ENCODE results near the gene IGF1. TPM values are rescaled to one million over a fixed set of nuclear protein-coding genes. Genes with fewer than 3 reads are reported as not detected.

IGF1 gene
- total RNA-seq, 1 experiment from 2014 or later: not detected

DNA sequence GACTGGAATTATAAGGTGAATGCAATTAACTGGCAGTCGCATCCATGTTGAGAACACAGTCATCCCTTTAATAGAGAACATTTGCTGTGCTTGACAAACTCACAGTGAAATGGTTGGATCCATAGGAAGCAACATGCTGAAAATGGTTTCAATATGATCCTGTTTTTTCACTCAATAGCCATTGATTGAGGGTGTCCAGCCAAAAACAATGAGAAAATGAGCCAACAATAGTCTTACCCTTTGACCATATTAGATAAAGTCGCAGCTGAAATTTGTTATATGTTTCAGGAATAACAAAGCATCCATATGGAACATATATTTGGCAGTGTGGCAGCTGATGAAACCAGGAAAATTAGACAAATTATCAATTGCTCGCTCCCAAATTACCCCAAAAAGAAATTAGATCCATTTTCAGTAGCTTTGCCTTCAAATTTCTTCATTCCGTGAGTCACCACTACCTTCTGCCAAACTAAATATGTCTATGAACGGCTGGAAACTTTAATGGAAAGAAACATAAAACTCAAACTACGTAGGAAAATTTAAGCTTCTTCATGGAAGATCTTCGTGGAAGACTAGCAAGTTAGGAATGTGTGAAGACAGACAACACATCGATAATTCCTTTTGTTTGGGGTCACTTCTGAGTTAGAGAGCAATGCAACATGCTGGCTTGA lies 17.4 kb downstream of the IGF1 start (continued):
- TF ChIP-seq ZNF671 (CRISPR knock-in tag; IDR thresholded peaks at IDR 0.05): no peak
- TF ChIP-seq, protein P1, sequence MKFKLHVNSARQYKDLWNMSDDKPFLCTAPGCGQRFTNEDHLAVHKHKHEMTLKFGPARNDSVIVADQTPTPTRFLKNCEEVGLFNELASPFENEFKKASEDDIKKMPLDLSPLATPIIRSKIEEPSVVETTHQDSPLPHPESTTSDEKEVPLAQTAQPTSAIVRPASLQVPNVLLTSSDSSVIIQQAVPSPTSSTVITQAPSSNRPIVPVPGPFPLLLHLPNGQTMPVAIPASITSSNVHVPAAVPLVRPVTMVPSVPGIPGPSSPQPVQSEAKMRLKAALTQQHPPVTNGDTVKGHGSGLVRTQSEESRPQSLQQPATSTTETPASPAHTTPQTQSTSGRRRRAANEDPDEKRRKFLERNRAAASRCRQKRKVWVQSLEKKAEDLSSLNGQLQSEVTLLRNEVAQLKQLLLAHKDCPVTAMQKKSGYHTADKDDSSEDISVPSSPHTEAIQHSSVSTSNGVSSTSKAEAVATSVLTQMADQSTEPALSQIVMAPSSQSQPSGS (CRISPR knock-in tag; IDR thresholded peaks at IDR 0.05; ENCODE audit: borderline replicate concordance, low read depth): no peak

DNA sequence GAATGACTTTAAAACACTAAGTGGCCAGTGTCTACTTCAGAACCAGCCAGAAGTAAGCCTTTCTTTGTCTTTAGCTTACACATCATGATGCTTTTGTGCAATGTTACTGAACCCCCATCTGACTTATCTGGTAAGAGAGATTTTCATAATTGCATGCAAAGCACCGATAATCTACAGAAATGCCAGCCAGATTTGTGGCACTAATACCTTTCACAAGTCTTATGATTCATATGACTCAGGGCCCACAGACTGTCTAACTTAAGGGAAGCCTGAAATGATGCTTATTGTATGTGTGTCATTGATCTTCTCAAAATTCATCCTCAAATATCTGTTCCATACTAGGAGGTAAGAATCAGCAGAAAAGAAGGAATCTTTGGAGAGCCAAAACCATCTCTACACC lies 18.0 kb downstream of the IGF1 start:
- no peak for ATAC-seq
- H3K27me3 Mint-ChIP-seq (ENCODE audit: low read depth): no peaks in the 10 kb centered on the region
- POLR2A ChIA-PET: no interaction called here

More for the DNA sequence above, 18.0 kb downstream of the IGF1 start:
- CTCF ChIA-PET: interaction anchor here (1.0 kb wide), 1 partner anchor 417 kb away, joined by 3 read pairs; no protein-coding TSS in a partner anchor
- Mint-ChIP-seq H3K36me3 (no peaks in the 10 kb centered on the region), H3K4me1 (peaks cover 27% of the 10 kb centered on the region), H3K4me3 (no peak overlapping the region), H3K9me3 (no peaks in the 10 kb centered on the region), H3K27ac (no peak overlapping the region)
- TF ChIP-seq GABPB1 (CRISPR knock-in tag; IDR thresholded peaks at IDR 0.05): no peak
- TF ChIP-seq, protein P2, sequence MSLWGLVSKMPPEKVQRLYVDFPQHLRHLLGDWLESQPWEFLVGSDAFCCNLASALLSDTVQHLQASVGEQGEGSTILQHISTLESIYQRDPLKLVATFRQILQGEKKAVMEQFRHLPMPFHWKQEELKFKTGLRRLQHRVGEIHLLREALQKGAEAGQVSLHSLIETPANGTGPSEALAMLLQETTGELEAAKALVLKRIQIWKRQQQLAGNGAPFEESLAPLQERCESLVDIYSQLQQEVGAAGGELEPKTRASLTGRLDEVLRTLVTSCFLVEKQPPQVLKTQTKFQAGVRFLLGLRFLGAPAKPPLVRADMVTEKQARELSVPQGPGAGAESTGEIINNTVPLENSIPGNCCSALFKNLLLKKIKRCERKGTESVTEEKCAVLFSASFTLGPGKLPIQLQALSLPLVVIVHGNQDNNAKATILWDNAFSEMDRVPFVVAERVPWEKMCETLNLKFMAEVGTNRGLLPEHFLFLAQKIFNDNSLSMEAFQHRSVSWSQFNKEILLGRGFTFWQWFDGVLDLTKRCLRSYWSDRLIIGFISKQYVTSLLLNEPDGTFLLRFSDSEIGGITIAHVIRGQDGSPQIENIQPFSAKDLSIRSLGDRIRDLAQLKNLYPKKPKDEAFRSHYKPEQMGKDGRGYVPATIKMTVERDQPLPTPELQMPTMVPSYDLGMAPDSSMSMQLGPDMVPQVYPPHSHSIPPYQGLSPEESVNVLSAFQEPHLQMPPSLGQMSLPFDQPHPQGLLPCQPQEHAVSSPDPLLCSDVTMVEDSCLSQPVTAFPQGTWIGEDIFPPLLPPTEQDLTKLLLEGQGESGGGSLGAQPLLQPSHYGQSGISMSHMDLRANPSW (CRISPR knock-in tag; conservative IDR thresholded peaks at IDR 0.05; ENCODE audit: low read depth): no peak
- TF ChIP-seq, protein P3, sequence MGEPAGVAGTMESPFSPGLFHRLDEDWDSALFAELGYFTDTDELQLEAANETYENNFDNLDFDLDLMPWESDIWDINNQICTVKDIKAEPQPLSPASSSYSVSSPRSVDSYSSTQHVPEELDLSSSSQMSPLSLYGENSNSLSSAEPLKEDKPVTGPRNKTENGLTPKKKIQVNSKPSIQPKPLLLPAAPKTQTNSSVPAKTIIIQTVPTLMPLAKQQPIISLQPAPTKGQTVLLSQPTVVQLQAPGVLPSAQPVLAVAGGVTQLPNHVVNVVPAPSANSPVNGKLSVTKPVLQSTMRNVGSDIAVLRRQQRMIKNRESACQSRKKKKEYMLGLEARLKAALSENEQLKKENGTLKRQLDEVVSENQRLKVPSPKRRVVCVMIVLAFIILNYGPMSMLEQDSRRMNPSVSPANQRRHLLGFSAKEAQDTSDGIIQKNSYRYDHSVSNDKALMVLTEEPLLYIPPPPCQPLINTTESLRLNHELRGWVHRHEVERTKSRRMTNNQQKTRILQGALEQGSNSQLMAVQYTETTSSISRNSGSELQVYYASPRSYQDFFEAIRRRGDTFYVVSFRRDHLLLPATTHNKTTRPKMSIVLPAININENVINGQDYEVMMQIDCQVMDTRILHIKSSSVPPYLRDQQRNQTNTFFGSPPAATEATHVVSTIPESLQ (CRISPR knock-in tag; IDR thresholded peaks at IDR 0.05): no peak
- TF ChIP-seq, protein P4, sequence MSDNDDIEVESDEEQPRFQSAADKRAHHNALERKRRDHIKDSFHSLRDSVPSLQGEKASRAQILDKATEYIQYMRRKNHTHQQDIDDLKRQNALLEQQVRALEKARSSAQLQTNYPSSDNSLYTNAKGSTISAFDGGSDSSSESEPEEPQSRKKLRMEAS (CRISPR knock-in tag; IDR thresholded peaks at IDR 0.05): no peak
- TF ChIP-seq ELF4 (CRISPR knock-in tag; IDR thresholded peaks at IDR 0.05; ENCODE audit: low read depth): no peak
- no peak for TF ChIP-seq JUN (CRISPR knock-in tag; IDR thresholded peaks at IDR 0.05)
- TF ChIP-seq TEAD4 (CRISPR knock-in tag; IDR thresholded peaks at IDR 0.05): no peak
- no peak for TF ChIP-seq ETV6 (CRISPR knock-in tag; IDR thresholded peaks at IDR 0.05)
- TF ChIP-seq, protein P5, sequence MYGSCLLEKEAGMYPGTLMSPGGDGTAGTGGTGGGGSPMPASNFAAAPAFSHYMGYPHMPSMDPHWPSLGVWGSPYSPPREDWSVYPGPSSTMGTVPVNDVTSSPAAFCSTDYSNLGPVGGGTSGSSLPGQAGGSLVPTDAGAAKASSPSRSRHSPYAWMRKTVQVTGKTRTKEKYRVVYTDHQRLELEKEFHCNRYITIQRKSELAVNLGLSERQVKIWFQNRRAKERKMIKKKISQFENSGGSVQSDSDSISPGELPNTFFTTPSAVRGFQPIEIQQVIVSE (CRISPR knock-in tag; IDR thresholded peaks at IDR 0.05; ENCODE audit: borderline replicate concordance): no peak
- no peak for TF ChIP-seq NFYB (CRISPR knock-in tag; conservative IDR thresholded peaks at IDR 0.05; ENCODE audit: low read depth)
- TF ChIP-seq, protein P6, sequence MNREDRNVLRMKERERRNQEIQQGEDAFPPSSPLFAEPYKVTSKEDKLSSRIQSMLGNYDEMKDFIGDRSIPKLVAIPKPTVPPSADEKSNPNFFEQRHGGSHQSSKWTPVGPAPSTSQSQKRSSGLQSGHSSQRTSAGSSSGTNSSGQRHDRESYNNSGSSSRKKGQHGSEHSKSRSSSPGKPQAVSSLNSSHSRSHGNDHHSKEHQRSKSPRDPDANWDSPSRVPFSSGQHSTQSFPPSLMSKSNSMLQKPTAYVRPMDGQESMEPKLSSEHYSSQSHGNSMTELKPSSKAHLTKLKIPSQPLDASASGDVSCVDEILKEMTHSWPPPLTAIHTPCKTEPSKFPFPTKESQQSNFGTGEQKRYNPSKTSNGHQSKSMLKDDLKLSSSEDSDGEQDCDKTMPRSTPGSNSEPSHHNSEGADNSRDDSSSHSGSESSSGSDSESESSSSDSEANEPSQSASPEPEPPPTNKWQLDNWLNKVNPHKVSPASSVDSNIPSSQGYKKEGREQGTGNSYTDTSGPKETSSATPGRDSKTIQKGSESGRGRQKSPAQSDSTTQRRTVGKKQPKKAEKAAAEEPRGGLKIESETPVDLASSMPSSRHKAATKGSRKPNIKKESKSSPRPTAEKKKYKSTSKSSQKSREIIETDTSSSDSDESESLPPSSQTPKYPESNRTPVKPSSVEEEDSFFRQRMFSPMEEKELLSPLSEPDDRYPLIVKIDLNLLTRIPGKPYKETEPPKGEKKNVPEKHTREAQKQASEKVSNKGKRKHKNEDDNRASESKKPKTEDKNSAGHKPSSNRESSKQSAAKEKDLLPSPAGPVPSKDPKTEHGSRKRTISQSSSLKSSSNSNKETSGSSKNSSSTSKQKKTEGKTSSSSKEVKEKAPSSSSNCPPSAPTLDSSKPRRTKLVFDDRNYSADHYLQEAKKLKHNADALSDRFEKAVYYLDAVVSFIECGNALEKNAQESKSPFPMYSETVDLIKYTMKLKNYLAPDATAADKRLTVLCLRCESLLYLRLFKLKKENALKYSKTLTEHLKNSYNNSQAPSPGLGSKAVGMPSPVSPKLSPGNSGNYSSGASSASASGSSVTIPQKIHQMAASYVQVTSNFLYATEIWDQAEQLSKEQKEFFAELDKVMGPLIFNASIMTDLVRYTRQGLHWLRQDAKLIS (CRISPR knock-in tag; IDR thresholded peaks at IDR 0.05; ENCODE audit: borderline replicate concordance): no peak
- TF ChIP-seq FOXK1 (CRISPR knock-in tag; IDR thresholded peaks at IDR 0.05): no peak
- TF ChIP-seq OVOL2 (CRISPR knock-in tag; IDR thresholded peaks at IDR 0.05; ENCODE audit: borderline replicate concordance): no peak
- no peak for TF ChIP-seq CREM (CRISPR knock-in tag; IDR thresholded peaks at IDR 0.05)
- TF ChIP-seq, protein P7, sequence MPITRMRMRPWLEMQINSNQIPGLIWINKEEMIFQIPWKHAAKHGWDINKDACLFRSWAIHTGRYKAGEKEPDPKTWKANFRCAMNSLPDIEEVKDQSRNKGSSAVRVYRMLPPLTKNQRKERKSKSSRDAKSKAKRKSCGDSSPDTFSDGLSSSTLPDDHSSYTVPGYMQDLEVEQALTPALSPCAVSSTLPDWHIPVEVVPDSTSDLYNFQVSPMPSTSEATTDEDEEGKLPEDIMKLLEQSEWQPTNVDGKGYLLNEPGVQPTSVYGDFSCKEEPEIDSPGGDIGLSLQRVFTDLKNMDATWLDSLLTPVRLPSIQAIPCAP (CRISPR knock-in tag; IDR thresholded peaks at IDR 0.05): no peak
- DNase-seq (ENCODE audit: low spot score): no peak

Data from WTC11 (cell line).